HL-60/S4 treated with phorbol 12-myristate 13-acetate at 8.2 ng/mL for 4 days and 3 days (cell line): ENCODE data around the gene BPIFB3.
"Not testable (repeated sequence)": the region's sequence is repeated elsewhere in the genome, so short reads cannot be mapped to it uniquely, and the experiment has no call there.

Experiments
- in situ Hi-C: fragments of 300-500 bp; cut with MboI; formaldehyde crosslinking; loops from 2 replicates; pipeline ENCODE4 v1.15.0; 2022; ENCODE audit warnings: low sequenced_read_pairs

BPIFB3 gene

DNA sequence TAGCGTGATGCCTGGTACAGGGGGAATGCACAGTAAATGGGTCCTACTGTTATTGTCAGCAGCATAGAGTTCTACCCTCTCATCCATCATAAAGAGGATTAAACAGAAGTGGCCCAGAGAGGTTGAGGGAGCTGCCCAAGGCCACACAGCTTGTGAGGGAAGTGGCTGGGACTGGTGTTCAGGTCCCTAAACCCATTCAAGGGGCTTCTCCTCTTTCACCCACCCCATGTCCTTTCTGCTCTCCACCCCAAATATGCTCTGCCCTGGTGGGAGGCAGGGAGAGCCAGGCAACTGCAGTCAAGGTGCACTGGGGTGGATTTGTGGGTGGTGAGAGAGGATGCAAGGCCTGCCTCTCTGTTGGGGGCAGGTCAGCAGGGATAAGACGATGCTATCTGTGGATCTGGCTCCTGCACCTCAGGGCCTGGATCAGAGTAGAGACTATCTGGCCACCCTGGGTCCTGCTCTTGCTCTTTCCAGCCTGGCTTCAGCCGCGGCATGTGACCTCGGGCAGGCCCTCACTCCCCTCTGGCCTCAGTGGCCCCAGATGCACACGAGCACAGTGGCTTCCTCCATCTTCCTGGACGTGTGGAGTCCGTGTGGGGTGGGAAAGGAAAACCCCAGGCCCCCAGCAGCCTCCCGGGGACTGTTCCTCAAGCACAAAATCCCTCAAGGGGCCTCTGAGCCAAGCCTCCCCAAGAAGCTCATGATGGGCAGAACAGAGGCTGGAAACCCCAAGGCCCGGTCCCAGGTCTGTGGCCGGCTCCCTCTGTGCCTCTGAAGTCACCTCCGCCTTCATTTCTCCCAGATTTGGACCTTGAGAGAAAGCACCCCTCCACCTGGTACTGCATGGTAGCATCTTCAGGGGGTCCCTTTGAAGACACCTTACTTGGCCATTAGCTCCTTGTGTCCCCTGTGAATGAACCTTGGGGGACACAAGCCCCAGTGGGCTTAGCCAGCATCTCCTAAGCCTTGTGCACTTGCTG lies 25.6 kb upstream of the BPIFB3 start:
- in situ Hi-C loops: no loop called here

DNA sequence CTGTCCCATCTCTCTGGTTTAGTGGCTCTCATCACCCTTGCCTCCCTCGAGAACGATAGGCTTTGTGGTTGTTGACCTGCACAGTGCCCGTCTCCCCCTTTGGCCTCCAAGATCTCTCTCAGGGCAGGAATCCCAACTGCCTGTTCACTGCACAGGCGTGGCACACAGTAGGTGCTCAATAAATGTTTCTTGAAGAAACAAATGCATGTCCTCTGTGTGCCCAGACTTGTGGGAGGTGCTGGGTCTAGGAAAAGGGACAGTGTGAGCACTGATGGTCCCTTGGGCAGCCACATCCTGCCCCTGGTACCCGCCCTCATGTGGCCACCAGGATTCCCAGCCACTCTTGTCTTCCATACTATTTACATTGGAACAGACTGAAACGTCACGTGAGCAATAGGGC lies 24.8 kb upstream of the BPIFB3 start:
- in situ Hi-C loops: no loop called here

DNA sequence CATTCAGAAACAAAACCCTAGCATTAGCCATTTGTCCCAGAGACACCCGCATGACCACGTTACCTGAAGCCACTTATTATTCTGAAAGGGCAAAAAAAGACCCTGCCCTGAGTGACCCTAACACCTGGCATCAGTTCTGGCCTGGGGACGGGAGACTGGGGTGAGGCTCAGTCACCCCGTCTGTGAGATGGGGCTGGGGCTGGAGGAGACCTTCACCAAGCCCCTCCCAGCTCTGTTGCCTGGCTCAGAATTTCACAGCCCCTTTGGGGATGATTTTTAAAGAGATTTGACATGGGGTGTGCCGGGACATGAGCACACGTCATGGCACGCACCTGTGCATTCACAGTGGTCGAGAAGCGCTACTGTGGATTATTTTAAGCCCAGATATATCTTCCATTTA lies 23.6 kb upstream of the BPIFB3 start:
- in situ Hi-C loops: no loop called here

DNA sequence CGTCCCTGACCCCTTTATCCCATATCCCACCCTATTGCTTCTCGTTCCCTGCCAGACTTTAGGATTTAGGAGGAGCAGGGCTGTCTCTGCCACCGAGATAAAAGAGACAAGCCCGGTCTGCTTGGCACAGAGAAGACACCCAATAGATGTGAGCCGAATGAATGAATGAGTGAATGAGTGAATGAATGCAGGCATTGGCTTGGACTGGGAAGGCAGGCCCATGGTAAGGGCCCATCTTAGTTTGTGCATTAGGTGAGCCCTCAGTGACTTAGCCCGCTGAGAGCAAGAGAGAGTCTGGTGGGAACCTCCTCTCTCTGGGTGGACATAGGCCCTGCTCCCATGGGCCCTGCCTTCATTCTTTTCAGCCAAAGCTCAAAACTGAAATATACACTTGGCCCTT lies 23.1 kb upstream of the BPIFB3 start:
- in situ Hi-C loops: no loop called here

DNA sequence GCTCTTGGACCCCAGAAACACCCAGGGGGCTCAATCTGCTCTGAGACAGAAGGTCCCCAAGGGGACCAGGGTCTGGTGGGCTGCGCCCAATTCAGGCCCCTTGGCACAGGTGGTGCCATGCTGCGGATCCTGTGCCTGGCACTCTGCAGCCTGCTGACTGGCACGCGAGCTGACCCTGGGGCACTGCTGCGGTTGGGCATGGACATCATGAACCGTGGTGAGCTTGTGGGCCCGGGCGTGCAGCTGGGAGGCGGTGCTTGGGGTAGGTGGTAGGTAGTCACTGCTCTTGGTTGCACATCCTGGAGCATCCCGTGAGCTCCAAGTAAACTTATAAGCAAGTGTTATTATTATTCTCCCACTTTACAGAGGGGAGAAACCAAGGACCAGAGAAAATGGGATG lies 22.2 kb upstream of the BPIFB3 start, which contains the start of gene BPIFB6:
TSS of gene BPIFB6 (plus strand) at position 118 of the 400 bp plus-strand sequence. CDS start at position 118, 0 bp downstream.
- in situ Hi-C loops: no loop called here

DNA sequence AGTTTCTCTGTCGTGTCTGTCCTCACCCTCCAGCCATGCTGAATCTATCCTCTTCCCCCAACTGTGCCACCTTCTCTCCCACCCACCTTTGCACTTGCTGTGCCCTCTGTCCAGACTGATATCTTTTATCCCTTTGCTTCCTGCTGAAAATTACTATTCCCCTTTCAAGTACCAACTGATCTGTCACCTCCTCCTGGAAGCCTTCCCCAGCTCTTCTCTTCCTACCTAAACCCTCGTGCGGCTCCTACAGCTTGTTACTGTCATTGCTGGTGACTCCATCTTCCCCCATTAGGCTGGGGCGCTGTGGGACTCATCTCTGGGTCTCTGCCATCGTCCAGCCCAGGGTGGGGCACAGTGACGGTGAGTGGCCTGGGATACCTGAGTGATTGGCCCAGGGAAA lies 21.1 kb upstream of the BPIFB3 start:
- in situ Hi-C loops: no loop called here

DNA sequence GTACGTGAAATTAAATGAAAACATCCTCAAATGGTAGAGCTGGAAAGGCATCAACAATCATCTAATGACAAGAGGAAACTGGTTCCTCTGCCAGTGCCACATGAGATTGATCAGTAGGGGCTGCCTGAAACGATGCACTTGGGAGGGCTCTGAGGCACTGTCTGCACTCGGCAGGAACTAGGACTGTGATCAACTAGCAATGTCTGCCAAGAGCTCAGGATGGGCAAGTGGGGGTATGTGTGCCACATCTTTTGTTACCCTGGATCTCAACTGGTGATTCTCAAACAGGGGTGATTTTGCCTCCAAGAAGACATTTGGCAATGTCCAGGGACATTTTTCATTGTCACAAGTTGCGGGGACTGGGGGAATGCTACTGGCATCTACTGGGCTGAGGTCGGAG lies 20.3 kb upstream of the BPIFB3 start:
- in situ Hi-C loops: no loop called here

DNA sequence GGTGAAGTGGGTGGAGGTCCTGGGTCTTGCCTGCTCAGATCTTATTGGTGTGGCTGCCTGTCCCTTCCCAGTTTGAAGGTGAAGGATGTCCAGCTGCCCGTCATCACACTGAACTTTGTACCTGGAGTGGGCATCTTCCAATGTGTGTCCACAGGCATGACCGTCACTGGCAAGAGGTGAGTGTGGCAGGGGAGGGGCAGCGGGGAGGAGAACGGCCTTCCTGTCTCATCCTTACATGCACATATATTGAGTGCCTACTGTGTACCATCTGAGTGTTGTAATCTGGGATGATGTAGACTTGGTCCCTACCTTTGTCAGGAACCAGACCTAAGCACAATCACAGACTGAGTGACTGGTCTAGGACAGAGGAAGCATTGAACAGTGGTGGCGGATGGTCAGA lies 19.6 kb upstream of the BPIFB3 start:
- in situ Hi-C loops: no loop called here

DNA sequence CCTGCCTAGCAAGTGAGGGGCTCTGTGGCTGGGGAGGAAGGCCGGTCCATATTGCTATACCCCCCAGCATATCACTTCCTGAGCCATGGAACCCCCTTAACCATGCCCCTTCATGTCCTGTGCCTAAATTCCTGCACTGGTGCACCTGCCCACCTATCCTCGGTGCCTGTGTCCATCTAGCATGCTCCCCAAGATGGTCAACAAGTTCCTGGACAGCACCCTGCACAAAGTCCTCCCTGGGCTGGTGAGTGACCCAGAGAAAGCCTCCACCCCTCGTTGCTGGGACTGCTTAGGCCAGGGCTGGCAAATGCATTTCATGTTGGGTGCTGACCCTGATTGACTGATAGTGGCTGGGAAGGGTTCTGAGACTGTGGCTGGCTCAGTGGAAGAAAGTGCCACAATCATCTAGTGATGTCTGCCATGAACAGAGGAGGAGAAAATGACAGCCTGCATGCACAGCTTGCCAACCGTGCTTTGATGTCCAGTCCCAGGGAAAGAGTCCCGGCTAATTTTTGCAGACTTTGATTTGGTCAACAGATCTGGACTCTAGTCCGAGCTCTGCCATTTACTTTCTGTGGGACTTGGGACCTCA lies 18.7 kb upstream of the BPIFB3 start:
- in situ Hi-C loops: no loop called here

DNA sequence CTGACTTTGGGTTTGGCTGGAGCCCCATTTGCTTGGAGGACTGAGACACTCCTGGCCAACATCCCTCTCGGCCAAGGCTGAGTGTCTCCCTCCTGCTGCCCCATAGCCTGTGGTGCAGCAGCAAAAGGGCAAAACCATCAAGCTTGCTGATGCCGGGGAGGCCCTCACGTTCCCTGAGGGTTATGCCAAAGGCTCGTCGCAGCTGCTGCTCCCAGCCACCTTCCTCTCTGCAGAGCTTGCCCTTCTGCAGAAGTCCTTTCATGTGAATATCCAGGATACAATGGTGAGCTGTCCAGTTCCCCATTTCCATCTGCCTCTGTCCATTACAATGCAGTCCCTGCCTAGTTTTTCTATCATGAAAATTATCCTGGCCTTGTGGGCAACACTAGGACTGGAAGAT lies 16.2 kb upstream of the BPIFB3 start:
- in situ Hi-C loops: no loop called here

DNA sequence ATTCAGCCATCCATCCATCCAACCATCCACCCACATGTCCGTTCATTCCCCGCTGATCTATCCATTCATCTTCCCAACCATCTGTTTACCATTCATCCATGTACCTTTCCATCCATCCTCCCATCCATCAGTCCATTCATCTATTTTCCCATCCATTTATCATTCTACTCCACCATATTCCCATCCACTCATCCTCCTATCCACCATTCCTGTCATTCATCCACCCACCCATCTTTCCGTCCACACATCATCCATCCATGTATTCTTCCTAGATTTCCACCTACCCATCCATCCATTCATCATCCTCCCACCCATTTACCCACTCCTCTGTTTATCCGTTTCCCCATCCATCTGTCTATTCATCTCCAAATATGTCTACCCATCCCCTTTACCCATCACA lies 15.5 kb upstream of the BPIFB3 start:
- in situ Hi-C loops: no loop called here

DNA sequence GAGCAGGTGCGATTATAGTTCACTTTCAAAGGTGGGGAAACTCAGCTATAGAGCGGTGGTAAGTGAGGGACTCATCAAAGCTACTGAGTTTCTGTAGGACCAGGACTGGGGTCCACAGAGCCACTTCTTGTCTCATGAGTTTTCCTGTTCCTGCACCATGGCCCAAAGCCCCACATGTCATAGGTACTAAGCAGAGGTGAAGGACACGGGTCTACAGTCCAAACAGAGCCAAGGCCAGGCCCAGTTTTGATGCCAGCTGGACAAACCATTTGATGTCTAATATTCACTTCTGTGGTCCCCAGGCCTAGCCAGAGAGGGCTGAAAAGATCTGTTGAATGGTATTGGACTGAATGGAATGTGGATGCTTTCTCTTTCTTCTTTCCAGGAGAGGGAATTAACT lies 11.3 kb upstream of the BPIFB3 start:
- in situ Hi-C loops: no loop called here

DNA sequence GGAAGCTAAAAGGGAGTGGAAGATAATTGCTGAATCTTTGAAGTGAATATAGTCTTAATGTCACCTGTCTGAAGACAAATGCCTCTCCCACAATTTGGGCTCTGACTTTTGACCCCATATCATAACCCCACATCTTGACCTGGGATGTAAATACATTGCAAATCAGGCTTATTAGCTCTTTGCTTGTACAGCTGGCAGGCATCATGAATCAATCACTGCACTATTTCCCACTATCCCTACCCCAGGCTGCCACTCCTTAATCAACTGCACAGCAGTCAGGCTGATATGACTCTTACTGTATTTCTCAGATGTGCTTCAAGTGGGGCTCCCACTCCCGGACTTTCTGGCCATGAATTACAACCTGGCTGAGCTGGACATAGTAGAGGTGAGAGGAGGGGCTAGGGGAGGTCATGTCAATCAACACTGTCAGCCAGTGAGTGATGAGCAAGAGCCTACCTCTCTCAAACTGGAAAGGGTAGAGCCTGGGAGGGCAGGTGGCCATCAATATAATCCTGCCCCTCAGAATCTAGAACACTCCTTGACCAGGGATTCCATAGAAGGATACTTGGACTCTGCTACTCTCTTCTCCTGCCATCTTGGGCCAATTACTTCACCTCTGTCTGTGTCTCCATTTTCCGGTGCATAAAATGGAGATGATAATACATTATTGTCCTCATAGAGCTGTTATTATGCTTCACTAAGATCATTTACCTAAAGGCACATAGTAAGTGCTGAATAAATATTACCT lies 10.5 kb upstream of the BPIFB3 start:
- in situ Hi-C loops: no loop called here

DNA sequence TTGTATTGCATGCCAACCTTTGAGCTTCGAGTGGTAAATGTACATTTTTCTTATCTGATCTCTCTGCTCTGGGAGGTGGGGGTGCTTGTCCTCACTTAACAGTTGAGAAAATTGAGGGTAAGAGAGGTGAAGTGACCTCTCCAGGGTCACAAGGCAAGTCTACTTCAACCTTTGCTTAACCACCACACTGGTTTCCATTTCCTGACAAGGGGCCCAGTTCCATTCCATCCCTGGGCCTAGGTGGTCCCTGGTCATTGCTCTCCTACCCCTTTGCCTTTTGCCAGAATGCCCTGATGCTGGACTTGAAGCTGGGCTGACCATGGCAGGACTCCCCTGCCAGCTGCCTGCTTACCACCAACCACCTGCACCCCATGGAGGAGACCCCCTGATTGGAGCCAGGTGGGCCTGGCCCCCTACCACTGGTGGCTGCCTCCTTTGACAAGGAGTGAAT lies 9.9 kb upstream of the BPIFB3 start:
- in situ Hi-C loops: no loop called here

DNA sequence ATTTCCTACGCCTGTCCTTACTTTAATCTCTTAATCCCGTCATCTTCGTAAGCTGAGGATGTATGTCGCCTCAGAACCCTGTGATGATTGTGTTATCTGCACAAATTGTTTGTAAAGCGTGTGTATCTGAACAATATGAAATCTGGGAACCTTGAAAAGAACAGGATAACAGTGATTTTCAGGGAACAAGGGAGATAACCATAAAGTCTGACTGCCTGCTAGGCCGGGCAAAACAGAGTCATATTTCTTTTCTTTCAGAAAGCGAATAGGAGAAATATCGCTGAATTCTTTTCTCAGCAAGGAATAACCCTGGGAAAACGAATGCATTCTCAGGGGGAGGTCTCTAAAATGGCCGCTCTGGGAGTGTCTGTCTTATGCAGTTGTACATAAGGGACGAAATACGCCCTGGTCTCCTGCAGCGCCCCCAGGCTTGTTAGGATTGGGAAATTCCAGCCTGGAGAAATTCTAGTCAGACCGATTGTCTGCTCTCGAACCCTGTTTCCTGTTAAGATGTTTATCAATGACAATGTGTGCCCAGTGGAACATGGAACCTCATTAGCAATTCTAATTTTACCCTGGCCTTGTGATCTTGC lies 8.5 kb upstream of the BPIFB3 start:
- in situ Hi-C loops: not testable (repeated sequence)

DNA sequence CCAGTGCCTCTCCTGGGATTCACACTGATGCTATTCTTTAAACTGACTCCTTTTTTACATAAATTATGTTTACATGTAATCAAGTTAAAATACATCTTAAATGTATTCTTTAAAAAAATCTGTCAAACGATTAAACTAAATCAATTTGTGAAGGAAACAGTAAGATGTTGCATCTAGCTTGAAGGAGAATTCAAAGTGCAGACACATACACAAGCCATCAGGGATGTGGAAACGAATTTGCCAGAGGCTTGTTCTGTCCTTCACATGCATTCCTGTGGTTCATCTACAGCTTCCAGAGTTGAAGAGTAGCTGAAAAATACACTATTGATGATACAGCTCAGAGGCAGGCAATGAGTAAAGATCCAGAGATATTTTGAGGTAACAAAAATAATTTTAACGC lies 7.3 kb upstream of the BPIFB3 start:
- in situ Hi-C loops: no loop called here

DNA sequence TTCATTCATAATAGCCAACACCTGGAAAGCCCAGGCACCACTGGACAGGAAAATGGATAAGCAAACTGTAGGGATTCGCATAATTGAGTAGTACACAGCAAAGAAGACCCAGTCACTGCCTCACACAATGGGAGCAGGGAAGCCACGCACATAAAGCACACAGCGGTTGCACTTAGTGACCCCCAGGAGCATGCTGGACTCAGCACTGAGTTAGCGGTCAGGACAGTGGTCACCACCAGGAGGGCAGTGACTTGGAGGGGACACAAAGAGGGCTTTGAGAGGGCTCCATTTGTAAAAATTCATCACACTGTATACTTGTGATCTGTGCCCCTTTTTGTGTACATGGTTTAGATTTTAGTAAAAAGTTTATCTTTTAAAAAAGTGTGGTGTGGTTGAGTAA lies 2.4 kb upstream of the BPIFB3 start:
- in situ Hi-C loops: no loop called here

DNA sequence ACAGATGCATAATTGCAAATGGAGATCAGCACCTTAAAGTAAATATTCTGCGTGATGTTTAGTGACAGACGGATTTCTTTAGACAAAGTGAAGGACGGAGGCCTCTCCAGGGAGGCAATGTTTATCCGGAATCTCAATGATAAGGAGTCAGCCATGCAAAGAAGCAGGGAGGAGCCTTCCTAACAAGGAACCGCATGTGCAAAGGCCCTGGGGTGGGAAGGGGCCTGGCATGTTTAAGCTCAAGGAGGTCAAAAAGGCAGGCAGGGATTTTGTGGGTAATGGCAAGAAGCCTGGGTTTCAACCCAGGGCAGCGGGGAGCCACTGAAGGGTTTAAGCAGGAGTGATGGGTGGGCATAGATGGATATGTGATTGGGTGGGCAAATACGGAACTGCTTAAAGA lies 678 bp downstream of the BPIFB3 start:
- in situ Hi-C loops: no loop called here

DNA sequence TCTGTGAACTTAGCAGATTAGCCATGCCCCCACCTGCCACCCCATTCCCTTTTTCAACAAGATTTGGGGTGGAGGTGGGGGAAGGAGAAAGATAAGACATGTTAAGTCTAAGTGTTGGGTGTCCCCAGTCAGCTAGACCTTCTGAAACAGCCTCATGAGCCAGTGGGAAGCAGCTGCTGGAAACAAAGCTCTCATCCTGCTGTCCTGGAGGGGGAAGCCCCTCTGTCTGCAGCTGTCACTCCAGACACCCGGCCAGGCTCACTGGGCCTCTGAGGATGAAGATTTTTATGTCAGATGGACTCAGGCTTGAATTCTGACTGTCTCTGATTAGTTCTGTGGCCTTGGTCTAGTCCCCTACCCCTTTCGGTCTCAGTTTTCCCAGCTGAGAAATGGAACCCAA lies 1.1 kb downstream of the BPIFB3 start:
- in situ Hi-C loops: no loop called here

DNA sequence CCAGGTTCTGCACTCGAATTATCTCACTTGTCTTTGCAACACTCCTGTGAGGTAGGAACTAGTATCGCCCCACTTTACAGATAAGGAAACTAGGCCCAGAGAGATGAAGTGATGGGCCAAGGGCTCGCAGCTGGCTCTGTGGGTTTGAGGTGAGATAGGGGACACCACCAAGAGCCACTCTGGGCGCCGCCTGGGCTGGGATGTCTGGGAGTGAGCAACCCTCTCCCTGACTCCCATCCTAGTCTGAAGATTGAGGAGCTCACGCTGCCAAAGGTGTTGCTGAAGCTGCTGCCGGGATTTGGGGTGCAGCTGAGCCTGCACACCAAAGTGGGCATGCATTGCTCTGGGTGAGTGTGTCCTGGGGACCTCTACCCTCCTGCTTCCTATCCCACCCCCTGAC lies 5.4 kb downstream of the BPIFB3 start:
- in situ Hi-C loops: no loop called here

DNA sequence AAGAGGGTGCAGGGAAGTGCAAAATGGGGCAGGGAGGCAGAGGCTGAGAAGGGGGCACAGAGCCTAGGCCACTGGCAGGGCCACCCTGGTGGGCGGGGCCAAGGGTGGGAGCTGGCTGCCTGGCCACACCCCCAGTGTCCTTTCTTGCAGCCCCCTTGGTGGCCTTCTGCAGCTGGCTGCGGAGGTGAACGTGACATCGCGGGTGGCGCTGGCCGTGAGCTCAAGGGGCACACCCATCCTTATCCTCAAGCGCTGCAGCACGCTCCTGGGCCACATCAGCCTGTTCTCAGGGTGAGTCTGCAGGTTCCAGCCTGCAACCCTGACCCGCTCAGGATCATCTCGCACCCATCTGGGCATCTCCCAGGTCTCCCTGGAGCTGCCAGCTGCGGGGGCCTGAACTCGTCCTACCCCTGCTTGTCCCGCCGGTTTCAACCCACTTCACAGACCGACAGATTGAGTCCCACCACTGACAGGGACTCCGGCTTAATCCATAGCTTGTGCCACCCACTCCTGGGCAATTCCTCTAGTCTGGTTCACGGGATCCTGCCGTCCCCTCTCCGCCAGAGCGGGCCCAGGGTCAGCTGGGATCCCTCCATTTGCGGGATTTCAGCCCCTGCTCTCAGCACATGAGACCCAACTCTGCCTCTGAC lies 6.2 kb downstream of the BPIFB3 start:
- in situ Hi-C loops: no loop called here
